Right lobe of liver (tissue), 6 donors: Measurements from ENCODE around the gene IBSP. TPM values are rescaled to one million over a fixed set of nuclear protein-coding genes. Genes with fewer than 3 reads are reported as not detected.

Experiments used
- ATAC-seq, 4 donors: fragments of 200-7000 bp; cut with Tn5 transposase; one replicate each; pipeline ENCODE4 v1.9.1; 2020; ENCODE audit warnings: mild to moderate bottlenecking in 4 of 4, moderate library complexity in 4 of 4
- DNase-seq, 3 donors: peaks; one replicate each; pipeline ENCODE4 v3.0.0-alpha.2; 2020
- H3K27ac ChIP-seq, 3 donors: fragments of 200-600 bp; one replicate each; pipeline ENCODE4 v1.8.0; 2022
- H3K27me3 ChIP-seq, 2 donors: fragments of 200-600 bp; one replicate each; pipeline ENCODE4 v1.8.0; 2022
- H3K36me3 ChIP-seq, 4 donors: fragments of 200-600 bp; sonication (generic) in 1 of 4; one replicate each; pipeline versions ENCODE4 v1.5.1 to v1.8.0; 2017 to 2022; ENCODE audit warnings: control low read depth in 1 of 4
- H3K4me1 ChIP-seq, 4 donors: fragments of 200-600 bp; sonication (generic) in 1 of 4; one replicate each; pipeline versions ENCODE4 v1.5.1 to v1.8.0; 2017 to 2022; ENCODE audit warnings: control low read depth in 1 of 4
- H3K4me3 ChIP-seq, 3 donors: fragments of 200-600 bp; one replicate each; pipeline ENCODE4 v1.8.0; 2022
- H3K9me3 ChIP-seq, 4 donors: fragments of 200-600 bp; sonication (generic) in 1 of 4; one replicate each; pipeline versions ENCODE4 v1.5.1 to v1.8.0; 2017 to 2022; ENCODE audit warnings: control low read depth in 1 of 4
- POLR2A ChIP-seq: fragments of 450-650 bp; IDR thresholded peaks from one replicate; pipeline ENCODE4 v1.6.1; 2017; ENCODE audit warnings: antibody characterized with exemption, mild to moderate bottlenecking
- WGBS: methylation state at CpG from one replicate; pipeline ENCODE4 v1.1.6; 2018; ENCODE audit warnings: low coverage, low lambda C conversion rate; ENCODE audit not compliant: insufficient coverage; ENCODE audit errors: missing lambda C conversion rate; 5-methylcytosine and 5-hydroxymethylcytosine counted together
- intact Hi-C, 2 donors: fragments of 100-400 bp; cut with DNase I; formaldehyde crosslinking; loops; one replicate each; pipeline versions ENCODE4 v1.11.2 to v1.14.1; 2022
- total RNA-seq, 6 experiments: library from RNA; depleted of rRNA in 2 of 6; stranded (reverse); fragments of >200 nt in 2 of 6; fragmentation: NEBNext Ultra II Directional in 3 of 6; extraction: Animal tissue kit (Norgen Biotek cat#: 25700) in 3 of 6; gene quantifications; one replicate each; pipeline versions ENCODE4 v1.1.0 to v1.2.4, GENCODE V29; 2016 to 2023
- TF ChIP-seq, protein P1 (sequence below), 4 donors: fragments of 200-600 bp in 3 of 4; fragments of 450-650 bp in 1 of 4; IDR thresholded peaks; one replicate each; pipeline versions ENCODE4 v1.5.1 to v1.8.0; 2016 to 2022; ENCODE audit warnings: antibody characterized with exemption in 4 of 4, mild to moderate bottlenecking in 2 of 4
- donor health status: DM: no; HTN: yes; CAD: no.
- donor health status: DM: no; HTN: no; CAD: no.
- donor health status: DM: no; HTN: no; CAD: no.
- donor health status: DM: no; HTN: yes; CAD: no.
- donor health status: DM: no; HTN: yes; CAD: no.

IBSP gene
- total RNA-seq, 6 experiments from 2014 or later: not detected

DNA sequence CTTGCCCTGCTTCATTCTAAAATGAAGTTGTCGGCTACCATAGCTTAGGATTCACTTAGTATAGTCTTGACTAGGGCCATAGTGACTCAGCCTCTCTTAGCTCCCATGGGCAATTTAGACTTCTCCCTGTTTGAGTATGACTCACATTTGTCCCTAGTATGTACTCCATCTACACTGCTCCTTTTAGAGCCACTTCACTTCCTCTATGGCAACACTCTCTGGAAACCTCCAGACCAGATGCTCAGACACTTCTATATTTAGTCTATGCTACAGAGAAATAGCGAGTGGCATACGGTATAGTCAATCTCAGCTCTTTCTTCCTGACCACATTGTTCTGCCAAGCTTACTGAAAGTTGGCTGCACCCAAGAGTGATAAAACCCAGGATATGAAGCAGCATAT is 44.6 kb downstream of the IBSP start:
- no peaks in the 10 kb centered on the region for H3K36me3 ChIP-seq
- H3K27ac ChIP-seq: peak overlapping the region in 1 of 3 donors; percentile 6
- no peak overlapping the region for H3K4me3 ChIP-seq
- no peak for DNase-seq
- no peaks in the 10 kb centered on the region for H3K9me3 ChIP-seq
- TF ChIP-seq, protein P1, sequence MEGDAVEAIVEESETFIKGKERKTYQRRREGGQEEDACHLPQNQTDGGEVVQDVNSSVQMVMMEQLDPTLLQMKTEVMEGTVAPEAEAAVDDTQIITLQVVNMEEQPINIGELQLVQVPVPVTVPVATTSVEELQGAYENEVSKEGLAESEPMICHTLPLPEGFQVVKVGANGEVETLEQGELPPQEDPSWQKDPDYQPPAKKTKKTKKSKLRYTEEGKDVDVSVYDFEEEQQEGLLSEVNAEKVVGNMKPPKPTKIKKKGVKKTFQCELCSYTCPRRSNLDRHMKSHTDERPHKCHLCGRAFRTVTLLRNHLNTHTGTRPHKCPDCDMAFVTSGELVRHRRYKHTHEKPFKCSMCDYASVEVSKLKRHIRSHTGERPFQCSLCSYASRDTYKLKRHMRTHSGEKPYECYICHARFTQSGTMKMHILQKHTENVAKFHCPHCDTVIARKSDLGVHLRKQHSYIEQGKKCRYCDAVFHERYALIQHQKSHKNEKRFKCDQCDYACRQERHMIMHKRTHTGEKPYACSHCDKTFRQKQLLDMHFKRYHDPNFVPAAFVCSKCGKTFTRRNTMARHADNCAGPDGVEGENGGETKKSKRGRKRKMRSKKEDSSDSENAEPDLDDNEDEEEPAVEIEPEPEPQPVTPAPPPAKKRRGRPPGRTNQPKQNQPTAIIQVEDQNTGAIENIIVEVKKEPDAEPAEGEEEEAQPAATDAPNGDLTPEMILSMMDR (IDR thresholded peaks at IDR 0.05): no peak
- peak; percentile 48 to 78 (median 75) for ATAC-seq
- H3K27me3 ChIP-seq: no peaks in the 10 kb centered on the region
- WGBS: 45% methylated on average over 3 of the region's 3 CpGs
- peaks cover 0 to 4% (median 0%) of the 10 kb centered on the region in 4 donors for H3K4me1 ChIP-seq
- intact Hi-C loops: loop anchor here in 1 of 2 donors (10.0 kb wide), 1 partner anchor 159 kb away; no protein-coding TSS in a partner anchor

- Histone ChIP-seq H3K36me3 (no peaks in the 10 kb centered on the region), H3K27ac (peak overlapping the region in 1 of 3 donors; percentile 6), H3K9me3 (no peaks in the 10 kb centered on the region), H3K4me1 (peaks cover 0 to 7% (median 0%) of the 10 kb centered on the region in 4 donors), H3K27me3 (no peaks in the 10 kb centered on the region), H3K4me3 (no peak overlapping the region)
- DNase-seq (no peak), ATAC-seq (no peak)
- intact Hi-C loops: loop anchor here in 1 of 2 donors (10.0 kb wide), 1 partner anchor 160 kb away; no protein-coding TSS in a partner anchor
- 60% methylated on average over 1 of the region's 1 CpG for WGBS
- no peak for TF ChIP-seq POLR2A
- TF ChIP-seq, protein P1 (IDR thresholded peaks at IDR 0.05): no peak
Measured at GRCh38 chr4:87844452-87844851, 45.1 kb downstream of the IBSP start.

DNA sequence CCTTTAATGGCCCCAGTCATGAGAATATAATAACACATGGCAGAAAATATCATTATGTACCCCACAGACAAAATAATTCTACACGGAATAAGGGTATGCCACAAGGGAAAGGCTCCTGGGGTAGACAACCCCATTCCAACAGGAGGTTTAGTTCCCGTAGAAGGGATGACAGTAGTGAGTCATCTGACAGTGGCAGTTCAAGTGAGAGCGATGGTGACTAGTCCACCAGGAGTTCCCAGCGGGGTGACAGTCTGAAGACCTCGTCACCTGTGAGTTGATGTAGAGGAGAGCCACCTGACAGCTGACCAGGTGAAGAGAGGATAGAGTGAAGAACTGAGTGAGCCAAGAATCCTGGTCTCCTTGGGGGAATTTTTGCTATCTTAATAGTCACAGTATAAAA is 46.9 kb downstream of the IBSP start:
- Histone ChIP-seq H3K4me3 (no peak overlapping the region), H3K27ac (no peak overlapping the region), H3K36me3 (no peaks in the 10 kb centered on the region), H3K27me3 (no peaks in the 10 kb centered on the region), H3K4me1 (peaks cover 0 to 7% (median 0%) of the 10 kb centered on the region in 4 donors), H3K9me3 (no peaks in the 10 kb centered on the region)
- intact Hi-C loops: loop anchor here in 1 of 2 donors (10.0 kb wide), 1 partner anchor 161 kb away; no protein-coding TSS in a partner anchor
- ATAC-seq (no peak), DNase-seq (no peak)
- TF ChIP-seq POLR2A: no peak
- TF ChIP-seq, protein P1 (IDR thresholded peaks at IDR 0.05): no peak
- 86% methylated on average over 5 of the region's 5 CpGs for WGBS

DNA sequence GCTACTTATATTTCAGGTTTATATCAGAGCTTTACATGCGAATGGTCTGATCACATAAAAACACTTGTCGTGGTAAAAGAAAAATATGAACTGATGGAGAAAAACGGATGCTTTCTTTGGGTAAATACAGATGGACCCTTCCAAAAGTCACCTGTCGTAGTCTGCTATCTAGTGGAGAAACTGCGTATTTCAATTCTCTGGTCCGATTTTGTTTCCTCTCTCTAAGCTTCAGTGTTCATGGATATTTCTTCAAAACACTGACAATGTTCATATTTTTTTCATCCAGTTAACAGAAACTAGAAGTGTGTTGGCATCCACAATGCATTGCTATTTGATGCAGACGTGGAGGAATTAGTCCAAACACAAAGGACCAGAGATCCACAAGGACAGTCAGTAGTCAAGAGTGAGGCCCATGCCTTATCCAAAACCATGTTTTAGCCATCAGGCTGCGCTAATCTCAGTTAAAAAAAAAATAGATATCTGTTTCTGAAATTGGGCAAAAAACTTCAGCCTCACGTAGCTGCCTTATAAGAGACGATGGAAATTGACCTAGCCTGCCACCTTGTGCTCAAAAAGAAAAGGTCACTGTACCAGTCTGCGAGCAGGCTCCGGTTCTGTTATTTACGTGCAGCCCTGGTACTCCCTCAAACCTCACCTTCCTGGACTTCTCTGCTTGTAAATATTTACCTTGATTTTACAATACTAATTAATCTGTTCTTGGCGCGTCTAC is 49.4 kb downstream of the IBSP start:
- intact Hi-C loops: loop anchor here in 1 of 2 donors (10.0 kb wide), 1 partner anchor 164 kb away; no protein-coding TSS in a partner anchor
- 3% methylated on average over 15 of the region's 15 CpGs for WGBS
- H3K27ac ChIP-seq: no peak overlapping the region

More for the DNA sequence above, 49.4 kb downstream of the IBSP start:
- peak overlapping the region in 1 of 3 donors; percentile 8 for H3K4me3 ChIP-seq
- H3K27me3 ChIP-seq: no peaks in the 10 kb centered on the region
- DNase-seq (peak in 2 of 3 donors; percentile 36 to 56), ATAC-seq (peak; percentile 86 to 92 (median 88))
- H3K4me1 ChIP-seq: peaks cover 0 to 15% (median 0%) of the 10 kb centered on the region in 4 donors
- H3K36me3 ChIP-seq: no peaks in the 10 kb centered on the region
- H3K9me3 ChIP-seq: no peaks in the 10 kb centered on the region
- TF ChIP-seq, protein P1 (IDR thresholded peaks at IDR 0.05): peak; percentile 47 to 62 (median 57)
- TF ChIP-seq POLR2A: no peak
